Activated T-cell treated with anti-CD3 and anti-CD28 coated beads, Interleukin-2, amount 50 U/mL, for 72 hours (primary cell): Measurements from ENCODE around the gene IFITM5. TPM values are rescaled to one million over a fixed set of nuclear protein-coding genes. Genes with fewer than 3 reads are reported as not detected.
A peak's percentile ranks its signal among the peaks of the same experiment; 100 is the strongest.

Experiments
- ATAC-seq, 2 donors: fragments of 150-1000 bp; cut with Tn5 transposase; replicated peaks in 1 of 2; 2 replicates each; pipeline ENCODE4 v1.10.0; 2021; ENCODE audit warnings: moderate library complexity in 2 of 2, mild to moderate bottlenecking in 1 of 2
- DNase-seq, 2 donors: peaks; one replicate each; pipeline ENCODE4 v3.0.0; 2021 to 2022; ENCODE audit warnings: mixed read lengths in 1 of 2
- H3K27ac Mint-ChIP-seq: one replicate; pipeline ENCODE4 v1.8.0; 2022; ENCODE audit warnings: mild to moderate bottlenecking, moderate library complexity, mixed read lengths
- H3K27me3 Mint-ChIP-seq: one replicate; pipeline ENCODE4 v1.8.0; 2022; ENCODE audit warnings: low read depth, mixed read lengths
- H3K36me3 Mint-ChIP-seq, 2 donors: one replicate each; pipeline ENCODE4 v1.8.0; 2022; ENCODE audit warnings: mixed read lengths in 2 of 2, mild to moderate bottlenecking in 1 of 2; ENCODE audit not compliant: insufficient read depth in 2 of 2
- H3K4me1 Mint-ChIP-seq: one replicate; pipeline ENCODE4 v1.8.0; 2022; ENCODE audit warnings: low read depth, mixed read lengths
- H3K4me3 Mint-ChIP-seq, 2 donors: one replicate each; pipeline ENCODE4 v1.8.0; 2022; ENCODE audit warnings: mild to moderate bottlenecking in 2 of 2, mixed read lengths in 2 of 2, moderate library complexity in 2 of 2
- H3K9me3 Mint-ChIP-seq, 2 donors: one replicate each; pipeline ENCODE4 v1.8.0; 2022; ENCODE audit warnings: mixed read lengths in 2 of 2
- total RNA-seq, 2 donors: library from RNA; stranded (reverse); gene quantifications; one replicate each; pipeline ENCODE4 v1.2.3, GENCODE V29; 2022

Gene IFITM5
- total RNA-seq, 2 donors from 2014 or later = not detected

GRCh38 chr11:293852-294661, 5.3 kb downstream of the IFITM5 start:
- no peak overlapping the region for H3K27ac Mint-ChIP-seq
- ATAC-seq = no peak

GRCh38 chr11:293271-293851, 6.0 kb downstream of the IFITM5 start:
- Mint-ChIP-seq H3K27ac (no peak overlapping the region), H3K4me1 (peaks cover 37% of the 10 kb centered on the region), H3K27me3 (no peaks in the 10 kb centered on the region), H3K36me3 (peaks cover 3 to 10% of the 10 kb centered on the region in 2 donors), H3K9me3 (no peaks in the 10 kb centered on the region), H3K4me3 (no peak overlapping the region)
- ATAC-seq (no peak), DNase-seq (no peak)

More at GRCh38 chr11:293852-294661, 5.3 kb downstream of the IFITM5 start:
- H3K36me3 Mint-ChIP-seq = peaks cover 3 to 10% of the 10 kb centered on the region in 2 donors
- H3K4me1 Mint-ChIP-seq = peaks cover 40% of the 10 kb centered on the region
- no peaks in the 10 kb centered on the region for H3K9me3 Mint-ChIP-seq
- no peaks in the 10 kb centered on the region for H3K27me3 Mint-ChIP-seq
- no peak for DNase-seq
- H3K4me3 Mint-ChIP-seq = no peak overlapping the region

- DNase-seq = no peak
- no peaks in the 10 kb centered on the region for H3K9me3 Mint-ChIP-seq
- no peak overlapping the region for H3K4me3 Mint-ChIP-seq
- no peak for ATAC-seq
- peaks cover 7 to 16% of the 10 kb centered on the region in 2 donors for H3K36me3 Mint-ChIP-seq
- H3K27me3 Mint-ChIP-seq = no peaks in the 10 kb centered on the region
- peaks cover 28% of the 10 kb centered on the region for H3K4me1 Mint-ChIP-seq
- H3K27ac Mint-ChIP-seq = no peak overlapping the region
These were observed 6.9 kb downstream of the IFITM5 start for GRCh38 chr11:292211-293121.

GRCh38 chr11:291281-292210, 7.8 kb downstream of the IFITM5 start:
- Mint-ChIP-seq H3K36me3 (peaks cover 7 to 16% of the 10 kb centered on the region in 2 donors), H3K4me1 (peaks cover 29% of the 10 kb centered on the region), H3K9me3 (no peaks in the 10 kb centered on the region), H3K27me3 (no peaks in the 10 kb centered on the region), H3K27ac (no peak overlapping the region), H3K4me3 (peak overlapping the region; percentile 48 to 89)
- ATAC-seq = no peak
- DNase-seq = peak in 1 of 2 donors; percentile 3

- Mint-ChIP-seq H3K9me3 (no peaks in the 10 kb centered on the region), H3K27ac (no peak overlapping the region), H3K4me3 (peak overlapping the region; percentile 70 to 89), H3K36me3 (peaks cover 7 to 16% of the 10 kb centered on the region in 2 donors), H3K27me3 (no peaks in the 10 kb centered on the region), H3K4me1 (peaks cover 38% of the 10 kb centered on the region)
- DNase-seq = peak in 1 of 2 donors; percentile 11
- ATAC-seq = no peak
These were observed 8.6 kb downstream of the IFITM5 start for GRCh38 chr11:290621-291231.

- peaks cover 45% of the 10 kb centered on the region for H3K4me1 Mint-ChIP-seq
- peak in 1 of 2 donors; percentile 33 for DNase-seq
These were observed 9.4 kb downstream of the IFITM5 start for GRCh38 chr11:289712-290620.

GRCh38 chr11:289398-289711, 10.0 kb downstream of the IFITM5 start:
- Mint-ChIP-seq H3K27ac (no peak overlapping the region), H3K27me3 (no peaks in the 10 kb centered on the region), H3K4me1 (peaks cover 46% of the 10 kb centered on the region), H3K4me3 (peak overlapping the region; percentile 70 to 89), H3K9me3 (no peaks in the 10 kb centered on the region), H3K36me3 (peaks cover 7 to 16% of the 10 kb centered on the region in 2 donors)
- DNase-seq (peak in 1 of 2 donors; percentile 14), ATAC-seq (peak; percentile 2 to 3)

More at GRCh38 chr11:289712-290620, 9.4 kb downstream of the IFITM5 start:
- no peak for ATAC-seq
- Mint-ChIP-seq H3K27me3 (no peaks in the 10 kb centered on the region), H3K36me3 (peaks cover 7 to 16% of the 10 kb centered on the region in 2 donors), H3K9me3 (no peaks in the 10 kb centered on the region), H3K27ac (peak overlapping the region; percentile 26), H3K4me3 (peak overlapping the region; percentile 70 to 89)

GRCh38 chr11:288478-289397, 10.6 kb downstream of the IFITM5 start, which contains the start of gene PGGHG:
Gene PGGHG, plus strand, starts transcription at chr11:289126. Its CDS starts 691 bp downstream, at chr11:289817.
- peaks cover 7 to 16% of the 10 kb centered on the region in 2 donors for H3K36me3 Mint-ChIP-seq
- H3K27me3 Mint-ChIP-seq = no peaks in the 10 kb centered on the region
- peaks cover 46% of the 10 kb centered on the region for H3K4me1 Mint-ChIP-seq
- ATAC-seq = peak; percentile 51 to 70
- DNase-seq = peak; percentile 73 to 81
- peak within 1 kb of the TSS; percentile 94 to 99 for H3K4me3 Mint-ChIP-seq
- H3K9me3 Mint-ChIP-seq = no peaks in the 10 kb centered on the region
- H3K27ac Mint-ChIP-seq = peak within 1 kb of the TSS; percentile 86

- no peaks in the 10 kb centered on the region for H3K27me3 Mint-ChIP-seq
- DNase-seq (peak in 1 of 2 donors; percentile 47), ATAC-seq (peak; percentile 35 to 51)
- H3K9me3 Mint-ChIP-seq = no peaks in the 10 kb centered on the region
- peaks cover 54% of the 10 kb centered on the region for H3K4me1 Mint-ChIP-seq
- peak overlapping the region; percentile 94 to 99 for H3K4me3 Mint-ChIP-seq
- peaks cover 7 to 16% of the 10 kb centered on the region in 2 donors for H3K36me3 Mint-ChIP-seq
- peak overlapping the region; percentile 86 for H3K27ac Mint-ChIP-seq
These were observed 11.4 kb downstream of the IFITM5 start for GRCh38 chr11:287821-288477.
